Mesenchymal stem cell (in vitro differentiated cells and primary cell): ENCODE measurements around the gene MFSD6.
A peak's percentile ranks its signal among the peaks of the same experiment; 100 is the strongest.
"Not testable (repeated sequence)": the region's sequence is repeated elsewhere in the genome, so short reads cannot be mapped to it uniquely, and the experiment has no call there.

Source experiments
- DNase-seq: peaks from one replicate; pipeline ENCODE4 v3.0.0-alpha.2; 2013
- H2AFZ ChIP-seq: one replicate; pipeline ENCODE4 v1.6.1; 2013; ENCODE audit warnings: low read depth, mild to moderate bottlenecking, control low read depth, inconsistent platforms, low read length, moderate library complexity
- H2AK5ac ChIP-seq: 2 replicates; pipeline ENCODE4 v1.6.1; 2013; ENCODE audit warnings: low read length, moderate library complexity, mild to moderate bottlenecking, inconsistent platforms; ENCODE audit not compliant: severe bottlenecking
- H2BK120ac ChIP-seq: one replicate; pipeline ENCODE4 v1.6.1; 2013; ENCODE audit warnings: low read depth, mild to moderate bottlenecking, inconsistent platforms, low read length, moderate library complexity
- H2BK12ac ChIP-seq, 2 experiments: one replicate each; pipeline ENCODE4 v1.6.1; 2013; ENCODE audit warnings: inconsistent platforms in 2 of 2, low read length in 2 of 2, mild to moderate bottlenecking in 2 of 2, moderate library complexity in 2 of 2, control low read depth in 1 of 2
- H2BK15ac ChIP-seq: one replicate; pipeline ENCODE4 v1.6.1; 2013; ENCODE audit warnings: mild to moderate bottlenecking, low read depth, inconsistent platforms; ENCODE audit not compliant: poor library complexity, severe bottlenecking
- H2BK5ac ChIP-seq: 2 replicates; pipeline ENCODE4 v1.6.1; 2013; ENCODE audit warnings: low read depth, mild to moderate bottlenecking, low read length, control low read depth, inconsistent platforms; ENCODE audit not compliant: poor library complexity, severe bottlenecking
- H3K14ac ChIP-seq, 2 experiments: one replicate each; pipeline ENCODE4 v1.6.1; 2013; ENCODE audit warnings: inconsistent platforms in 2 of 2, low read length in 2 of 2, control low read depth in 1 of 2, mild to moderate bottlenecking in 1 of 2, moderate library complexity in 1 of 2
- H3K18ac ChIP-seq, 2 experiments: one replicate each; pipeline ENCODE4 v1.6.1; 2013; ENCODE audit warnings: inconsistent platforms in 2 of 2, low read length in 2 of 2, control low read depth in 1 of 2, low read depth in 1 of 2, mild to moderate bottlenecking in 1 of 2
- H3K23ac ChIP-seq, 2 experiments: one replicate each; pipeline ENCODE4 v1.6.1; 2013; ENCODE audit warnings: inconsistent platforms in 2 of 2, low read length in 2 of 2, mild to moderate bottlenecking in 2 of 2, moderate library complexity in 2 of 2, control low read depth in 1 of 2
- H3K27ac ChIP-seq: 2 replicates; pipeline ENCODE4 v1.5.1; 2013; ENCODE audit warnings: mild to moderate bottlenecking, moderate library complexity, low read length, control low read depth, inconsistent platforms; ENCODE audit not compliant: poor library complexity, severe bottlenecking
- H3K27me3 ChIP-seq, 2 experiments: 2 replicates each; pipeline versions ENCODE4 v1.6.1 to v1.7.0; 2013; ENCODE audit warnings: low read length in 2 of 2, mild to moderate bottlenecking in 2 of 2, moderate library complexity in 2 of 2, control low read depth in 1 of 2, inconsistent platforms in 1 of 2; ENCODE audit not compliant: control insufficient read depth in 1 of 2, insufficient read depth in 1 of 2
- H3K36me3 ChIP-seq, 2 experiments: 2 replicates each; pipeline versions ENCODE4 v1.6.1 to v1.7.0; 2013; ENCODE audit warnings: low read length in 2 of 2, control low read depth in 1 of 2, inconsistent platforms in 1 of 2, low read depth in 1 of 2, mild to moderate bottlenecking in 1 of 2; ENCODE audit not compliant: insufficient read depth in 2 of 2, control insufficient read depth in 1 of 2
- H3K4ac ChIP-seq, 2 experiments: one replicate each; pipeline ENCODE4 v1.6.1; 2013; ENCODE audit warnings: inconsistent platforms in 2 of 2, low read length in 2 of 2, mild to moderate bottlenecking in 2 of 2, moderate library complexity in 2 of 2, control low read depth in 1 of 2, low read depth in 1 of 2
- H3K4me1 ChIP-seq: 2 replicates; pipeline ENCODE4 v1.6.1; 2013; ENCODE audit warnings: low read depth, low read length, control low read depth; ENCODE audit not compliant: control insufficient read depth, insufficient read depth
- H3K4me2 ChIP-seq: 2 replicates; pipeline ENCODE4 v1.6.1; 2013; ENCODE audit warnings: low read length, mild to moderate bottlenecking, inconsistent platforms; ENCODE audit not compliant: poor library complexity, severe bottlenecking
- H3K4me3 ChIP-seq, 2 experiments: 2 replicates each; pipeline versions ENCODE4 v1.5.1 to v1.7.0; 2013; ENCODE audit warnings: low read length in 2 of 2, mild to moderate bottlenecking in 2 of 2, control low read depth in 1 of 2, low read depth in 1 of 2; ENCODE audit not compliant: insufficient read depth in 1 of 2
- H3K79me1 ChIP-seq: replicated peaks from 2 replicates; pipeline ENCODE4 v1.6.1; 2013; ENCODE audit warnings: mild to moderate bottlenecking, control low read depth, low read length, inconsistent platforms; ENCODE audit not compliant: poor library complexity, severe bottlenecking
- H3K9ac ChIP-seq: 2 replicates; pipeline ENCODE4 v1.7.0; 2013; ENCODE audit warnings: mild to moderate bottlenecking, low read length, moderate library complexity
- H3K9me3 ChIP-seq: 2 replicates; pipeline ENCODE4 v1.7.0; 2013; ENCODE audit warnings: mild to moderate bottlenecking, low read length; ENCODE audit not compliant: control insufficient read depth
- H4K8ac ChIP-seq: one replicate; pipeline ENCODE4 v1.6.1; 2013; ENCODE audit warnings: inconsistent platforms, mild to moderate bottlenecking, low read length, moderate library complexity
- H4K91ac ChIP-seq: one replicate; pipeline ENCODE4 v1.6.1; 2013; ENCODE audit warnings: mild to moderate bottlenecking, low read length, inconsistent platforms
- WGBS: methylation state at CpG from one replicate; pipeline ENCODE4 v1.1.7; 2013; ENCODE audit warnings: mixed read lengths; 5-methylcytosine and 5-hydroxymethylcytosine counted together

Gene MFSD6

DNA sequence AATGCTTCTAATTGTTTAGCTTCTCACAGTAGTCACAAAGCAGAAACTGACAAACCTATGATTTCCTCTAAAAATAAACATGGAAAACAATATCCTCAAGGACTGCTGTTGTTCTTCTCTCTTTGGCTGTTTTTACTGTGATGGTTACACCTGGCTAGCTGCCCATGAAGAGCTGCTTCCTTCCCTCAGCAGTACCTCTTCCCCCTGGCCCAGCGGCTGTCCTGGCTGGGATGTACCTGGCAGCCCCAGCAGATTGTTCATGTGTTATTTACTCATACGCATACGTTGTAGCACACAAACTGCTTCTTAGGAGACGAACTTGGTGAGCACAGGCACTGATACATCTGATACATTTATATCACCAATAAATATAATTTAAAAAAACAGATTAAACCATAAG is 99.0 kb downstream of the MFSD6 start:
- Histone ChIP-seq H3K9ac (no peak overlapping the region), H3K4me3 (no peak overlapping the region), H3K14ac (no peak overlapping the region), H3K18ac (peak overlapping the region in 1 of 2 experiments; percentile 21), H2BK12ac (no peak overlapping the region), H2BK5ac (no peak overlapping the region), H2BK15ac (no peak overlapping the region), H3K4ac (no peak overlapping the region), H3K23ac (no peak overlapping the region), H3K4me2 (no peak overlapping the region), H4K91ac (no peak overlapping the region), H3K27me3 (no peaks in the 10 kb centered on the region), H3K27ac (no peak overlapping the region), H4K8ac (no peak overlapping the region), H3K79me1 (no peaks in the 10 kb centered on the region), H3K9me3 (no peaks in the 10 kb centered on the region), H2BK120ac (no peak overlapping the region), H2AFZ (no peak overlapping the region), H3K36me3 (peaks cover 2 to 10% of the 10 kb centered on the region in 2 experiments), H2AK5ac (no peak overlapping the region), H3K4me1 (no peaks in the 10 kb centered on the region)
- 92% methylated on average over 2 of the region's 4 CpGs for WGBS
- no peak for DNase-seq

DNA sequence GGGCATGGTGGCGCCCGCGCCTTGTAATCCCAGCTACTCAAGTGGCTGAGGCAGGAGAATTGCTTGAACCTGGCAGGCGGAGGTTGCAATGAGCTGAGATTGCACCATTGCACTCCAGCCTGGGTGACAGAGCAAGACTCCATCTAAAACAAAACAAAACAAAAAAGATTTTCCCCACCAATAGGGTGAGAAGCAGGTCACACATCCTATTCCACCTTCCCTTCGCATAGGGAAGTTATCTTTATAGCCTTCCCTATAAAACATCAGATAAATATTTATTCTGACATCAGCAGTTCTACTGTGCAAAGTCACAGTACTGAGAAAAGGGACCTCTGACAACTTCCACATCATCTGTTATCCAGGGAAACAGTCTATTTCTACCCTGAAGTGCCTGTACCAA is 101.7 kb downstream of the MFSD6 start:
- not testable (repeated sequence) for H3K4me1 ChIP-seq, H3K4me3 ChIP-seq, DNase-seq, H3K79me1 ChIP-seq, H2BK15ac ChIP-seq, H3K9me3 ChIP-seq, H3K9ac ChIP-seq, H3K18ac ChIP-seq, H4K91ac ChIP-seq, H3K14ac ChIP-seq, H2BK120ac ChIP-seq, H2BK5ac ChIP-seq, H3K23ac ChIP-seq, H2BK12ac ChIP-seq, H3K4ac ChIP-seq, H2AK5ac ChIP-seq, H3K27ac ChIP-seq, H2AFZ ChIP-seq, H3K27me3 ChIP-seq, H3K36me3 ChIP-seq, H3K4me2 ChIP-seq, H4K8ac ChIP-seq
- 97% methylated on average over 5 of the region's 5 CpGs for WGBS

DNA sequence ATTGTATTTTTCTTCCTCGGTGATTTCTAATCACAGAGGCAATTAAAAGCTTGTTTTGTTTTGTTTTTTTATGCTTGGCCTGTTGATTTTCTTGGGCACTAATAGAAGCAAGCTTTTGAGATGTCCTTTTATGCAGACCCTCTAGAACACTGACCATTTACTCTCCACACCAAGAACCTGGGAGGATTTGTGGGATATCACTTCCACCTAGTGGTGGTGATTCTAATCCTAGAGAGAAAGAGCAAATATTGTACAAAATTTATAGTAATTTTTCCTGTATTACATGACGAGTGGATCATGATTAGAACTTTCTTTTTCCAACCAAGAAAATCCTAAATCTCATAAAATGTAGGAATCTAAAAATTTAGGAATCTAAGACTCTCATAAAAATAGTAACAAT is 102.9 kb downstream of the MFSD6 start:
- H2AFZ ChIP-seq: no peak overlapping the region
- no peak overlapping the region for H2BK15ac ChIP-seq
- H3K4me1 ChIP-seq: no peaks in the 10 kb centered on the region
- peak overlapping the region; percentile 44 for H3K9ac ChIP-seq
- H3K9me3 ChIP-seq: no peaks in the 10 kb centered on the region
- no peak overlapping the region for H4K91ac ChIP-seq
- peak; percentile 53 for DNase-seq
- H3K27me3 ChIP-seq: no peaks in the 10 kb centered on the region
- no peak overlapping the region for H3K4me2 ChIP-seq
- peaks cover 2% of the 10 kb centered on the region in 2 experiments for H3K36me3 ChIP-seq
- H2BK5ac ChIP-seq: no peak overlapping the region
- H3K79me1 ChIP-seq: no peaks in the 10 kb centered on the region
- H2BK12ac ChIP-seq: no peak overlapping the region
- no peak overlapping the region for H3K18ac ChIP-seq
- H4K8ac ChIP-seq: no peak overlapping the region
- H2BK120ac ChIP-seq: no peak overlapping the region
- H3K4me3 ChIP-seq: no peak overlapping the region
- H2AK5ac ChIP-seq: no peak overlapping the region
- WGBS: 100% methylated on average over 1 of the region's 2 CpGs
- H3K23ac ChIP-seq: no peak overlapping the region
- H3K27ac ChIP-seq: no peak overlapping the region
- no peak overlapping the region for H3K14ac ChIP-seq
- H3K4ac ChIP-seq: no peak overlapping the region

DNA sequence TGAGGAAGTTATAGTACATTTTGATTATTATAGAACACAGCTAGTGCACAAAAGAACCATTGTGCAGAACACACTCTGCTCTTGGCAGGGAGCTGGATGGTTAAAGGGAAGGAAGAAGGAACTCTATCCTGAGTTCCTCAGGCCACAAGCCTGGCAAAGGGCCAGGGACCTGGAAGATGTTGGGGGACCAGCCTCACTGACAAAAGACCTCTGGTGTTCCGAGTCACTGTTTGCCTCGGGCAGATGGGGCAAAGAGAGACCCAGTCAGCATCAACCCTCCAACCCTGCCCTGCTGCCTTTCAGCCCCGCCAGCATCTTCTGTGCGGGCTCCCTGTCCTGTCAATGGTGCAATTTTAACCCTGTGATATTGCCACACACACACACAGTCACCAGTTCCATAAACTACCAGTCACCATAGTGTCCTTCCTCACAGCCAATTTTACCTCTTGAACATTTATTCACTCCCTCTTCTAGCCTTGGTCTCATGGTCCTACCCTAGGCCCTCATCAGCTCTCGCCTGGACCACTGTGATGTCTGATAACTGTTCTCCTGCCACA is 104.5 kb downstream of the MFSD6 start:
- Histone ChIP-seq H2BK15ac (no peak overlapping the region), H3K79me1 (no peaks in the 10 kb centered on the region), H3K36me3 (no peaks in the 10 kb centered on the region), H3K4me2 (no peak overlapping the region), H2AK5ac (no peak overlapping the region), H3K18ac (no peak overlapping the region), H3K27me3 (no peaks in the 10 kb centered on the region), H3K27ac (no peak overlapping the region), H4K8ac (no peak overlapping the region), H3K4me1 (no peaks in the 10 kb centered on the region), H4K91ac (no peak overlapping the region), H2BK120ac (no peak overlapping the region), H2AFZ (no peak overlapping the region), H3K14ac (no peak overlapping the region), H2BK5ac (no peak overlapping the region), H3K23ac (no peak overlapping the region), H3K4ac (no peak overlapping the region), H2BK12ac (no peak overlapping the region), H3K4me3 (no peak overlapping the region), H3K9me3 (no peaks in the 10 kb centered on the region), H3K9ac (no peak overlapping the region)
- WGBS: 91% methylated on average over 5 of the region's 5 CpGs
- DNase-seq: no peak
